ENCODE data around the gene SLC15A1.
"Not testable (repeated sequence)": the region's sequence is repeated elsewhere in the genome, so short reads cannot be mapped to it uniquely, and the experiment has no call there.

Gene SLC15A1

GRCh38 chr13:98653463-98653985 is 98.9 kb downstream of the SLC15A1 start:
- DNase-seq (ENCODE audit: low spot score), result peak; percentile 89

DNA sequence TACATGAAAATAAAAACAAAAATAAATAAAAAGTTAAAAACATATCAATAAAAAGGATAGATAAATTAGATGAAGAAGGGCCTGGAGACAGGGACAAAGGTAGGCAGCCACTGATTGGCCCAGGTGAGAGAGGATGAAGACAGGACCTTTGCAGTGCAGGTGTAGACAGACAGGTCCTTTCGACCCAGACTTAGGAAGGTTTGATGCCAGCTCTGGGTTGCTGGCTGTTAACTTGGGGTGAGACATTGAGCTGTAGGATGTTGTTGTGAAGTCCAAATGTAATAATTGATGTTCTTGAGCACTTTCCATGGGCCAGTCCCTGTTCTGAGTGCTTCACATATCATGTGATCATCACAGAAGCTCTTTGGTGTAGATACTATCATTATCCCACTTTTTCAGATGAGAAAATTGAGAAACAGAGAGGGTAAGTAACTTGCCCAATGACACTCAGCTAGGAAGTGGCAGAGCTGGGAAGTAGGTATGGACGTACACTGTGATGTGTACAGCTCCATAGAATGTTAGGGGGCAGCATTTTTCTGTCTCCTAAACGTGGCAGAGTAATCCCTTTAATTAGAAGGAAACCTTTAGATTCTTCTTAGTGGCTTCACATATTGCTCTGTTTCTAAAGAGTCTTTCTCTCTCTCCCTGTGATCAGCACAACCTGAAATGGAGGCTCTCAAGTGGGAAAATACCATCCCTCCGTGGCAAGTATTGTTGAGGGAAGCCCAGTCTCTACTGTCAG is 99.6 kb downstream of the SLC15A1 start:
- DNase-seq (ENCODE audit: low spot score), result no peak

- no peak for DNase-seq (ENCODE audit: low spot score)
Measured at GRCh38 chr13:98652276-98652675, 100.2 kb downstream of the SLC15A1 start.

DNA sequence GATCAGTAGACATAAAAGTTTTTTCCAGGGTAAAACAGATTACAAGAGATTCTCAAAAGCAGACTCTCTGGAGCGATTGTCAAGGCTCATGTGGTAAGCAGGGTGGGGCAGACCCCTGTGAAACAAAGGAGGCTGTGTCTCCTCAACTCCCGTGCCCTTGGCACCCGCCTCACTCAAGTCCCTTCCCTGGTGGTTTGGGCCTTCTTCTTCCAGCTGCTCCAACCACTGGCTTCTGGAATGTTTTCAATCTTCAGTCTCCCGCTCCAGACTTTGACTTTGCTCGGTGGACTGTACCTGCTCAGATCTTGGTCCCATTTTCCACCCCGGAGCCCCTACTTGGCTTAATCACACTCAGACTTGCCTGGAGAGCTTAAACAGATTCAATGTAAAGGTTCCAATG is 100.7 kb downstream of the SLC15A1 start:
- no peak for DNase-seq (ENCODE audit: low spot score)

DNA sequence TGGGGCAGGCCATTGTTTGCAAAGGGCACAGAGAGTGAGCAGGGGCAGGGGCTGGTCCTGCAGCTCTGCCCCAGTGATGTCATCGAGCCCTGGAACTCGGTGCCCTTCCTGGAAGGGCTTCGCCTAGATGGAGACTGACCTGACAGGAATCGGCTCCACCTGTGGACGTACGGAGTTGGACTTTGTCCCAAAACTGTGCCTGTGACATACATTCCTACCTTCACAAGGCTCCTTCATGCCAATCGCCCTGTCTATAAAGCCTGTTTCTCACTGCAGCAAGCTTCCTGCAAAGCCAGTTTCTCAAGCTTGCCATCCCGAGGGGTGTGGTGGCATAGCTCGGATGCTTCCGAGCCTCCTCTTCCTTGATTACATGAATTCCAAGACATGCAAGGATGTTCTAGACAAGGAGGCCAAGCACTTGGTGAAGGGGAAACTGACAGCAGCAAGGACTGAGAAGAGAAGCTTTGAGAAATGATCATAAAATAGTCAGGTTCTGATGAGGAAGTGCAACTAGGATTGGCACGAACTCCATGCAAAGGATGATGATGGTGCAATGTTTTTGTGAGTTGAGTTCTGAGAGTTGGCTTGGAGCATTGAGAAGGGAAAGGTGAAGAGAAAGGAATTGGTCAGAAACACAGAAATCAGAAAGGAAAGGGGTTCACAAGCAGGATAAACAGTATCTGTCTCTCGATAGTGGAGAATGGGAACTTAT is 101.9 kb downstream of the SLC15A1 start:
- DNase-seq (ENCODE audit: low spot score), result no peak

- DNase-seq (ENCODE audit: low spot score), result no peak
Measured at GRCh38 chr13:98649861-98650260, 102.6 kb downstream of the SLC15A1 start.

DNA sequence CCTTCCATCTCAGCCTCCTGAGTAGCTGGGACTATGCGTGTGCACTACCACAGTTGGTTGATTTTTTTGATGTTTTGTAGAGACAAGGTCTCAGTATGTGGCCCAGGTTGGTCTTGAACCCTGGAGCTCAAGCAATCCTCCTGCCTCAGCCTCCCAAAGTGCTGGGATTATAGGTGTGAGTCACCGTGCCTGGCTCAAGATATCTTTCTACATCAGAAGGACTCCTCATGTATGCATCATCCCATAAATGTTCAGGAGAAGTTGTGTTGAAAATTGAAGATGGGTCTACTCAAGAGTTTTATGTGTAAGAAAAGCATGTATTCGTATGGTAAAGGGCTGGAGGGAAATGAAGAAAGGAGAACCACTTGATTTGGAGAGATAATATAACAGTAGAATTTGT is 103.8 kb downstream of the SLC15A1 start:
- DNase-seq (ENCODE audit: low spot score), result no peak

DNA sequence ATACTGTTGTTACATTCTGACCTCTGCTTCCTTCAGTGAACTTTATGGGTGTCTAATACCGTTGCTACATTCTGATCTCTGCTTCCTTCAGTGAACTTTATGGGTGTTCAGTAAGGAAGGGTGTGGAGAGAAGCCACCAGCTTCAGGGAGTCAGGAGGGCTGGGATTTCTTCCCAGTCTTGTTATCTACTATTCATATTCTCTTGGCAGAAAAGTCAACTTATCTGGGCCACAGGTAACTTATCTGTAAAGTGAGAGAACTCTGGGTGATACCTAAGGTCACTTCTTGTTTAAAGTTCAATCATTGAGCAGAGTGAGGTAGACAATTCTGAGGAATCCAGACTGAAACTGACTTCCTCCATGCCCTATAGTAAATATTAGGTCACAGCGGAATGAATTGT is 104.3 kb downstream of the SLC15A1 start:
- no peak for DNase-seq (ENCODE audit: low spot score)

GRCh38 chr13:98647121-98647520 is 105.4 kb downstream of the SLC15A1 start:
- no peak for DNase-seq (ENCODE audit: low spot score)

- DNase-seq (ENCODE audit: low spot score), result no peak
Measured at GRCh38 chr13:98643479-98643878, 109.0 kb downstream of the SLC15A1 start.

GRCh38 chr13:98641075-98641474 is 111.4 kb downstream of the SLC15A1 start:
- no peak for DNase-seq (ENCODE audit: low spot score)

DNA sequence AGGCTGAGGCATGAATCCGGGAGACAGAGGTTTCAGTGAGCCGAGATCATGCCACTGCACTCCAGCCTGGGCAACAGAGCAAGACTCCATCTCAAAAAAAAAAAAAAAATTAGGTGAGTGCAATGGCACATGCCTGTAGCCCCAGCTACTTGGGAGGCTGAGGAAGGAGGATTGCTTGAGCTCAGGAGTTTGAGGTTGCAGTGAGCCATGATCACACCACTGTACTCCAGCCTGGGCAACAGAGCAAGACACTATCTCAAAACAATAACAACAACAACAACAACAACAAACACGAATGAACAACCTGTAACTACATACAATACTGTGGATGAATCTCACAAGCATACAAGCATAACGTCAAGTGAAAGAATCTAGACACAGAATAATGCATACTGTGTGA is 112.7 kb downstream of the SLC15A1 start:
- DNase-seq (ENCODE audit: low spot score), result not testable (repeated sequence)

GRCh38 chr13:98638352-98638751 is 114.1 kb downstream of the SLC15A1 start:
- DNase-seq (ENCODE audit: low spot score), result not testable (repeated sequence)
